AG04450 (cell line): ENCODE measurements around the gene USO1. TPM values are rescaled to one million over a fixed set of nuclear protein-coding genes. Genes with fewer than 3 reads are reported as not detected.
"Not testable (repeated sequence)": the region's sequence is repeated elsewhere in the genome, so short reads cannot be mapped to it uniquely, and the experiment has no call there.

Source experiments
- CTCF ChIA-PET: fragments of 300-600, 350-600 bp; formaldehyde crosslinking; extraction: SDS; loops from one replicate; lab custom pipeline; 2022; ENCODE audit warnings: antibody characterized with exemption, inconsistent platforms; lab: Charles Lee
- POLR2A ChIA-PET: fragments of 350-600 bp; formaldehyde crosslinking; extraction: SDS; loops from one replicate; lab custom pipeline; 2021; ENCODE audit warnings: antibody characterized with exemption, inconsistent platforms; lab: Yijun Ruan, JAX
- DNase-seq: peaks from one replicate; pipeline ENCODE4 v3.0.0-alpha.2; 2011; ENCODE audit warnings: low read depth, low spot score
- H3K27ac ChIP-seq: one replicate; pipeline ENCODE4 v1.5.1; 2012; ENCODE audit warnings: low read depth, low read length, control low read depth
- H3K27me3 ChIP-seq: one replicate; pipeline ENCODE4 v1.6.0; 2012; ENCODE audit warnings: low read length; ENCODE audit not compliant: control insufficient read depth, insufficient read depth
- H3K4me3 ChIP-seq: 2 replicates; pipeline ENCODE4 v1.5.1; 2011; ENCODE audit warnings: mild to moderate bottlenecking, low read depth, low read length, control low read depth
- H3K9me3 ChIP-seq: 2 replicates; pipeline ENCODE4 v1.5.1; 2012; ENCODE audit warnings: low read length; ENCODE audit not compliant: control insufficient read depth, insufficient read depth
- polyA plus RNA-seq: library from polyadenylated mRNA; depleted of rRNA; stranded (reverse); fragments of >200 nt; gene quantifications from 2 replicates; pipeline ENCODE4 v1.2.3, GENCODE V29; 2011
- TF ChIP-seq, protein P1 (sequence below): IDR thresholded peaks from 2 replicates; pipeline ENCODE4 v1.5.1; 2011; ENCODE audit warnings: low read depth, low read length, control low read depth, inconsistent platforms

The USO1 gene
- polyA plus RNA-seq, 1 experiment = 142 TPM

DNA sequence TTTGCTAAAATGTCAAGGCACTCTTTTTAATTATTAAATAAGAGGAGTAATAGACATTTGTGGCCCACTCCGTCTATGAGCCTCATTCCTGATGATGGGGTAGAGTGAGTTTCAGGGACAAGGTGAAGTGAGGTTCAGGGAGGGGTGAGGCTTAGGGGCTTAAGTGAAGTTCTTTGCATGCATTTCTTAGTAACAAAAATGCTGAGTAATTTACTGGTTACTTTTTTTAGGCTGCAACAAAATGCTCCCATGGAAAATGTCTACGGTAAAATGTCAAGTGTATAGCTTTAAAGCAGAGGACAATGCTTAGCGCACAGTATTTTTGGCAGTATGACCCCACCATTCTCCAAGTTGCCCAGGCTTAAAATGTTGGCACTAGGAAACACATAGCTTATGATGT lies 2.0 kb upstream of the USO1 start:
- H3K4me3 ChIP-seq = peak overlapping the region; percentile 11; the same call in 1 of the 2 replicates
- CTCF ChIA-PET = interaction anchor here (0.9 to 3.3 kb wide), 7 partner anchors 7 to 79 kb away, joined by 3 to 36 read pairs (median 11); no protein-coding TSS in a partner anchor
- H3K9me3 ChIP-seq = peaks cover 5% of the 10 kb centered on the region; the same call in 1 of the 2 replicates
- H3K27ac ChIP-seq = no peak overlapping the region
- TF ChIP-seq, protein P1, sequence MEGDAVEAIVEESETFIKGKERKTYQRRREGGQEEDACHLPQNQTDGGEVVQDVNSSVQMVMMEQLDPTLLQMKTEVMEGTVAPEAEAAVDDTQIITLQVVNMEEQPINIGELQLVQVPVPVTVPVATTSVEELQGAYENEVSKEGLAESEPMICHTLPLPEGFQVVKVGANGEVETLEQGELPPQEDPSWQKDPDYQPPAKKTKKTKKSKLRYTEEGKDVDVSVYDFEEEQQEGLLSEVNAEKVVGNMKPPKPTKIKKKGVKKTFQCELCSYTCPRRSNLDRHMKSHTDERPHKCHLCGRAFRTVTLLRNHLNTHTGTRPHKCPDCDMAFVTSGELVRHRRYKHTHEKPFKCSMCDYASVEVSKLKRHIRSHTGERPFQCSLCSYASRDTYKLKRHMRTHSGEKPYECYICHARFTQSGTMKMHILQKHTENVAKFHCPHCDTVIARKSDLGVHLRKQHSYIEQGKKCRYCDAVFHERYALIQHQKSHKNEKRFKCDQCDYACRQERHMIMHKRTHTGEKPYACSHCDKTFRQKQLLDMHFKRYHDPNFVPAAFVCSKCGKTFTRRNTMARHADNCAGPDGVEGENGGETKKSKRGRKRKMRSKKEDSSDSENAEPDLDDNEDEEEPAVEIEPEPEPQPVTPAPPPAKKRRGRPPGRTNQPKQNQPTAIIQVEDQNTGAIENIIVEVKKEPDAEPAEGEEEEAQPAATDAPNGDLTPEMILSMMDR = no peak
- no peaks in the 10 kb centered on the region for H3K27me3 ChIP-seq
- POLR2A ChIA-PET = interaction anchor here (1.0 to 3.2 kb wide), 2 partner anchors 12 to 50 kb away, joined by 3 to 30 read pairs; partner anchors contain the start of gene G3BP2
- no peak for DNase-seq

DNA sequence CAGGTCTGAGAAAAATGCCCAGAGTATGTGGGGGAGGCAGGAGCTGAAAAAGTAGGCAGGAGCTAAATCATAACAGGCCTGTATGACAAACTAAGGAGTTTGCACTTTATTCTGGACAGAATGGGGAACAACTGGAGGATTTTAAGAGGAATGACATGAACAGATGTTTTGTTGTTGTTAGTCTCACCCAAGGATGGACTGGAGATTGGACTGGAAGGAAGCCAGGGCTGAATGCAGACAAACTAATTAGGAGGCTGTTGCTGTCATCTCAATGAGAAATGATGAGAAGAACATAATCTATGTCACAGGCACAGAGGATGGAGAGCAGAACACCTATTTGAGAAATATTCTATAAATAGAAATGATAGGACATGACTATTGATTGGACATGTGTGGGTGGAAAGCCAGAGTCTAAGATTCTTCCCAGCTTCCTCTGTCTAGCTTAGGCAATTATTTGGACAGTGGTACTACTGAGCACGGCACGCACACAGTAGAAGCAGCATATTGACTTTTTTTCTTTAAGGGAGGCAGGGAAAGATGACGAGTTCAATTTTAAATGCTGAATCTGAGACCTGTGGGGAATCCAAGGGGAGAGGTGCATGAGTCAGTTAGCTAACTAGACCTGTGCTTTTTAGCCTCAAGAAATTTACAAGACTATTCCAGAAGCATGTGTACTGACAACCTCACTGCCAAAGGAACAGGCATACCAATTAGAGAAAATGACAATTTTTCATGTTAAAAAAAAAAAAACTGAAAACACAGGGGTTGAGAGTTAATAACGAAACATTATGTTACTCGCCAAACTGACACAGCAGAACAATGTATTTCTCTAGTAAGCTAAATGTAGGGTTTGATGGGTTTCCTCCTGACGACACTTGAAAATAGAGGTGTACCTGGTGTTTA lies 963 bp upstream of the USO1 start:
- POLR2A ChIA-PET = interaction anchor here (0.5 to 3.2 kb wide), 15 partner anchors 9 to 209 kb away, joined by 3 to 30 read pairs (median 4); partner anchors contain the start of gene G3BP2

DNA sequence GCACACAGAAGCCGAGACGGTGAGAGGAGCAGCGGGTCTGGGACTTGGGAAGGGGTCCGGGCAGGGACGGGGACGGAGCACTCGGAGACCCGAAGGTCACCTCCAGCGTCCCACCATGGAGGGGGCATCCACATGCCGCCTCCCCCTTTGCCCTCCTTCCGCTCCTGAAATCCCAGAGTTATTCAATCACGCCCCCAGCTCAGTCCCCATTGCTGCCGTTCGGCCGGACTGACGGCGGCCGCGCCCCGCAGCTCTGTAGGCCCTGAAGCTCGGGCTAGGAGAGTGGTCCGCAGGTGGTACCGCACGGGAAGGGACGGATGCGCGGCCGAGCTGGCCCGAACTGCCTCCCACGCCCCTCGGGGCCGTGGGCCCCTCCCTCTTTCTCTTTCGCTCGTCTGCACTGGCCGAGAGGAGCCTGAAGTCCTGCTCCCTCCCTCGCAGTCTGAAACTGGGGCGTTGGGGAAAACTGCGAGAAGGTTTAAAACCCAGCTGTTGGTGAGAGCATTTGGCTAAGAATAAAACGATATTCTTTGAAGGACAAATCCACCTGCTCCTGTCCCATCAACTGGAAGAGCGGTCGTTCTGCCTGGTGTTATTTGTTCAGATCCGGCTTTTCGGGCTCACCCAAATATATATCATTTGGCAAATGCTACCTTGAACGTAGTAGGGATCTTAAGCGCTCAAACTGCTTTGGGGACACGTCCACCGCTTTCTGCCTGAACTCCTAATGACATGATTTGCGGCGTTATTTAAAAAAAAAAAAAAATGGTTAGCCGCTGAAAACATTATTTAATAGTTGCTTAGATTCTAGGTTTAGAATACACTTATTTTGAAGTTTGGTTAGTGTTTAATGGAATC lies 719 bp downstream of the USO1 start:
- ChIA-PET CTCF (interaction anchor here (0.8 to 3.3 kb wide), 18 partner anchors 10 to 212 kb away, joined by 3 to 36 read pairs (median 8); no protein-coding TSS in a partner anchor), POLR2A (interaction anchor here (0.7 to 3.2 kb wide), 14 partner anchors 8 to 190 kb away, joined by 3 to 30 read pairs (median 6); partner anchors contain the start of gene G3BP2)
- H3K27me3 ChIP-seq = no peaks in the 10 kb centered on the region
- peaks cover 5% of the 10 kb centered on the region; the same call in 1 of the 2 replicates for H3K9me3 ChIP-seq
- TF ChIP-seq, protein P1 = no peak
- peak overlapping the region; percentile 99 for H3K4me3 ChIP-seq
- H3K27ac ChIP-seq = peak overlapping the region; percentile 100
- DNase-seq = peak; percentile 63

More for the DNA sequence above, 963 bp upstream of the USO1 start:
- H3K27me3 ChIP-seq = no peaks in the 10 kb centered on the region
- H3K27ac ChIP-seq = peak overlapping the region; percentile 100
- CTCF ChIA-PET = interaction anchor here (0.7 to 3.3 kb wide), 38 partner anchors 8 to 273 kb away, joined by 3 to 36 read pairs (median 4); partner anchors contain the start of genes G3BP2 and ODAPH
- DNase-seq = no peak
- peak overlapping the region; percentile 83 for H3K4me3 ChIP-seq
- H3K9me3 ChIP-seq = peaks cover 5% of the 10 kb centered on the region; the same call in 1 of the 2 replicates
- TF ChIP-seq, protein P1 = no peak

DNA sequence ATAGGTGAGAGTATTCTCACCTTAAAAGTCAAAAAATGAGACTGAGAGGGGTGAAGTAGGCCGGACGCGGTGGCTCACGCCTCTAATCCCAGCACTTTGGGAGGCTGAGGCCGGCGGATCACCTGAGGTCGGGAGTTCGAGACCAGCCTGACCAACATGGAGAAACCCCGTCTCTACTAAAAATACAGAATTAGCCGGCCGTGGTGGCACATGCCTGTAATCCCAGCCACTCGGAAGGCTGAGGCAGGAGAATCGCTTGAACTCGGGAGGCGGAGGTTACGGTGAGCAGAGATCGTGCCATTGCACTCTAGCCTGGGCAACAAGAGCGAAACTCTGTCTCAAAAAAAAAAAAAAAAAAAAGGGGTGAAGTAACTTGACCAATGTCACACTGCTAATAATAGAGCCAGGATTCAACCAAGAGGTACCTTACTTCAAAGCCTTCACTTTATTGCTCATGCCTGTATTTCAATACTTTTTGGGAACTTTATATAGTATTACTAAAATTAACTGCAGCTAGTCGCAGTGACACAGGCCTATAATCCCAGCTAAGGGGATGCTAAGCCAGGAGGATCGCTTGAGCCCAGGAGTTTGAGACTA lies 1.7 kb downstream of the USO1 start:
- H3K4me3 ChIP-seq = peak overlapping the region; percentile 99
- not testable (repeated sequence) for H3K27me3 ChIP-seq, H3K27ac ChIP-seq, DNase-seq, H3K9me3 ChIP-seq
- POLR2A ChIA-PET = interaction anchor here (0.7 to 3.2 kb wide), 5 partner anchors 9 to 131 kb away, joined by 3 to 30 read pairs (median 7); partner anchors contain the start of gene G3BP2
- CTCF ChIA-PET = interaction anchor here (0.9 to 1.2 kb wide), 2 partner anchors 40 to 73 kb away, joined by 6 to 10 read pairs; no protein-coding TSS in a partner anchor
